NCI-H1417 treated with DMSO at 0.1 percent for 48 hours (cell line): ENCODE measurements around the gene HTR6.
"Not testable (repeated sequence)": the region's sequence is repeated elsewhere in the genome, so short reads cannot be mapped to it uniquely, and the experiment has no call there.

Experiments used
- DNase-seq: peaks from one replicate; lab custom pipeline; 2025; lab: John Stamatoyannopoulos, UW

Gene HTR6

GRCh38 chr1:19664453-19665185, at the start of gene HTR6:
Gene HTR6 (plus strand): TSS chr1:19664875. CDS start chr1:19665754, 879 bp downstream.
- no peak for DNase-seq

- DNase-seq: no peak
Observed at GRCh38 chr1:19615438-19615837, 49.2 kb upstream of the HTR6 start.

- no peak for DNase-seq
Observed at GRCh38 chr1:19616489-19616888, 48.2 kb upstream of the HTR6 start.

GRCh38 chr1:19617376-19617775, 47.3 kb upstream of the HTR6 start:
- no peak for DNase-seq

GRCh38 chr1:19618428-19618827, 46.2 kb upstream of the HTR6 start:
- DNase-seq: no peak

- DNase-seq: no peak
Observed at GRCh38 chr1:19619697-19620384, 44.8 kb upstream of the HTR6 start.

GRCh38 chr1:19620786-19621185, 43.9 kb upstream of the HTR6 start:
- no peak for DNase-seq

- DNase-seq: no peak
Observed at GRCh38 chr1:19621274-19621950, 43.3 kb upstream of the HTR6 start.

- DNase-seq: no peak
Observed at GRCh38 chr1:19622204-19622603, 42.5 kb upstream of the HTR6 start.

GRCh38 chr1:19623523-19623922, 41.2 kb upstream of the HTR6 start:
- no peak for DNase-seq

- no peak for DNase-seq
Observed at GRCh38 chr1:19625291-19625937, 39.3 kb upstream of the HTR6 start.

GRCh38 chr1:19628879-19629278, 35.8 kb upstream of the HTR6 start:
- DNase-seq: no peak

GRCh38 chr1:19629357-19629756, 35.3 kb upstream of the HTR6 start:
- no peak for DNase-seq

GRCh38 chr1:19630192-19630591, 34.5 kb upstream of the HTR6 start:
- DNase-seq: not testable (repeated sequence)

GRCh38 chr1:19630720-19631395, 33.8 kb upstream of the HTR6 start:
- DNase-seq: no peak

- no peak for DNase-seq
Observed at GRCh38 chr1:19632211-19632610, 32.5 kb upstream of the HTR6 start.

- no peak for DNase-seq
Observed at GRCh38 chr1:19633106-19633505, 31.6 kb upstream of the HTR6 start.

GRCh38 chr1:19635064-19635463, 29.6 kb upstream of the HTR6 start:
- DNase-seq: not testable (repeated sequence)

GRCh38 chr1:19635646-19636045, 29.0 kb upstream of the HTR6 start:
- DNase-seq: no peak

GRCh38 chr1:19636065-19636464, 28.6 kb upstream of the HTR6 start:
- DNase-seq: no peak

GRCh38 chr1:19636749-19637148, 27.9 kb upstream of the HTR6 start:
- not testable (repeated sequence) for DNase-seq

- no peak for DNase-seq
Observed at GRCh38 chr1:19637606-19638005, 27.1 kb upstream of the HTR6 start.
